Vagina (tissue), 2 donors: Measurements from ENCODE around the gene MAML3. TPM values are rescaled to one million over a fixed set of nuclear protein-coding genes. Genes with fewer than 3 reads are reported as not detected.

Source experiments
- DNase-seq, 2 donors: peaks; one replicate each; pipeline ENCODE4 v3.0.0-alpha.2; 2017; ENCODE audit errors: extremely low spot score in 2 of 2
- H3K27ac ChIP-seq: fragments of 200-600 bp; sonication (generic); one replicate; pipeline ENCODE4 v1.5.1; 2019
- H3K27me3 ChIP-seq: fragments of 200-600 bp; sonication (generic); one replicate; pipeline ENCODE4 v1.5.1; 2019
- H3K36me3 ChIP-seq, 2 donors: fragments of 200-600 bp; sonication (generic); one replicate each; pipeline ENCODE4 v1.5.1; 2017 to 2019
- H3K4me1 ChIP-seq: fragments of 200-600 bp; sonication (generic); one replicate; pipeline ENCODE4 v1.5.1; 2019
- H3K4me3 ChIP-seq, 2 donors: fragments of 200-600 bp; sonication (generic); 1 replicate in 1 of 2; 2 replicates in 1 of 2; pipeline ENCODE4 v1.5.1; 2016 to 2019
- H3K9me3 ChIP-seq: fragments of 200-600 bp; sonication (generic); one replicate; pipeline ENCODE4 v1.5.1; 2019
- POLR2A ChIP-seq, 2 donors: fragments of 450-650 bp; IDR thresholded peaks; one replicate each; pipeline ENCODE4 v1.6.1; 2017; ENCODE audit warnings: antibody characterized with exemption in 2 of 2, mild to moderate bottlenecking in 2 of 2, moderate library complexity in 2 of 2
- POLR2AphosphoS5 ChIP-seq, 2 donors: sonication (generic); formaldehyde crosslinking; IDR thresholded peaks; one replicate each; pipeline ENCODE4 v1.9.0; 2017; ENCODE audit warnings: antibody characterized with exemption in 2 of 2, mild to moderate bottlenecking in 2 of 2, low read depth in 1 of 2; ENCODE audit not compliant: insufficient read depth in 1 of 2
- intact Hi-C: fragments of 100-400 bp; cut with DNase I; formaldehyde crosslinking; loops from one replicate; pipeline ENCODE4 v1.15.1; 2023
- total RNA-seq: library from RNA; depleted of rRNA; stranded (reverse); fragments of >200 nt; gene quantifications from one replicate; pipeline ENCODE4 v1.2.3, GENCODE V29; 2016
- TF ChIP-seq, protein P1 (sequence below), 3 experiments: fragments of 450-650 bp in 2 of 3; fragments of 200-600 bp in 1 of 3; sonication (generic) in 1 of 3; IDR thresholded peaks; one replicate each; pipeline ENCODE4 v1.5.1; 2017 to 2019; ENCODE audit warnings: antibody characterized with exemption in 3 of 3, mild to moderate bottlenecking in 2 of 3, moderate library complexity in 2 of 3

The MAML3 gene
- total RNA-seq, 1 donor from 2014 or later: 16.2 TPM

DNA sequence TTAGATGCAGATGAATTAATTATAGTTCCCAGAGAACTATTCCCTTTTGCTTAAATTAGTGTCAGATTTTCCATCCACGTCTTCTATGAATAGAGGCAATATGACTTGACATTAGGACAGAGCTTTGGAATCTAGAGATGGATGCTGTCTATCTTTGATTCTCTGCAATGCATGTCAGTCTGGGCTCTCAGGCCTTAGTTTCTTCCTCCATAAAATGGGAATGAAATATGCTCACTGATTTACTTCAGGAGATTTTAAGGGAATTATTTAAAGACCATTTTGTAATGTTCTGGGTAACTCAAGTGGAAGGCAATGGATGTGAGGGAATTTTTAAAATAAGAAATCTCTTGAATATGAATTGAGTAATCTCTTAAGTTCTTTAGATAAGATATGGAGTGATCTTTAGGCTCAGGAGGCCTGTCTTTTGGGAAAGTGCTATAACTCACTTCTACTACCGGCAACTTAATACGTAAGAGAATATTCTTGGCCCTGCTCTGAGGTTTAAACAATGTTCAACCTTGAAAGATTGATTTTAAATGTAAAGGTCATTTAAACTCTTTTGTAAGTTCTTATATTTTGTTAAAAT is 459.4 kb downstream of the MAML3 start:
- H3K27ac ChIP-seq: no peak overlapping the region
- no peak for DNase-seq
- no peaks in the 10 kb centered on the region for H3K27me3 ChIP-seq
- peaks cover 0 to 11% of the 10 kb centered on the region in 2 donors for H3K36me3 ChIP-seq
- intact Hi-C loops: no loop called here
- no peak overlapping the region for H3K4me3 ChIP-seq
- H3K9me3 ChIP-seq: peaks cover 2% of the 10 kb centered on the region
- H3K4me1 ChIP-seq: peaks cover 8% of the 10 kb centered on the region
- TF ChIP-seq POLR2AphosphoS5 (IDR thresholded peaks at IDR 0.05; ENCODE audit: insufficient read depth in 1 of 2, low read depth in 1 of 2): no peak
- no peak for TF ChIP-seq POLR2A (IDR thresholded peaks at IDR 0.05)
- TF ChIP-seq, protein P1, sequence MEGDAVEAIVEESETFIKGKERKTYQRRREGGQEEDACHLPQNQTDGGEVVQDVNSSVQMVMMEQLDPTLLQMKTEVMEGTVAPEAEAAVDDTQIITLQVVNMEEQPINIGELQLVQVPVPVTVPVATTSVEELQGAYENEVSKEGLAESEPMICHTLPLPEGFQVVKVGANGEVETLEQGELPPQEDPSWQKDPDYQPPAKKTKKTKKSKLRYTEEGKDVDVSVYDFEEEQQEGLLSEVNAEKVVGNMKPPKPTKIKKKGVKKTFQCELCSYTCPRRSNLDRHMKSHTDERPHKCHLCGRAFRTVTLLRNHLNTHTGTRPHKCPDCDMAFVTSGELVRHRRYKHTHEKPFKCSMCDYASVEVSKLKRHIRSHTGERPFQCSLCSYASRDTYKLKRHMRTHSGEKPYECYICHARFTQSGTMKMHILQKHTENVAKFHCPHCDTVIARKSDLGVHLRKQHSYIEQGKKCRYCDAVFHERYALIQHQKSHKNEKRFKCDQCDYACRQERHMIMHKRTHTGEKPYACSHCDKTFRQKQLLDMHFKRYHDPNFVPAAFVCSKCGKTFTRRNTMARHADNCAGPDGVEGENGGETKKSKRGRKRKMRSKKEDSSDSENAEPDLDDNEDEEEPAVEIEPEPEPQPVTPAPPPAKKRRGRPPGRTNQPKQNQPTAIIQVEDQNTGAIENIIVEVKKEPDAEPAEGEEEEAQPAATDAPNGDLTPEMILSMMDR (IDR thresholded peaks at IDR 0.05): no peak

DNA sequence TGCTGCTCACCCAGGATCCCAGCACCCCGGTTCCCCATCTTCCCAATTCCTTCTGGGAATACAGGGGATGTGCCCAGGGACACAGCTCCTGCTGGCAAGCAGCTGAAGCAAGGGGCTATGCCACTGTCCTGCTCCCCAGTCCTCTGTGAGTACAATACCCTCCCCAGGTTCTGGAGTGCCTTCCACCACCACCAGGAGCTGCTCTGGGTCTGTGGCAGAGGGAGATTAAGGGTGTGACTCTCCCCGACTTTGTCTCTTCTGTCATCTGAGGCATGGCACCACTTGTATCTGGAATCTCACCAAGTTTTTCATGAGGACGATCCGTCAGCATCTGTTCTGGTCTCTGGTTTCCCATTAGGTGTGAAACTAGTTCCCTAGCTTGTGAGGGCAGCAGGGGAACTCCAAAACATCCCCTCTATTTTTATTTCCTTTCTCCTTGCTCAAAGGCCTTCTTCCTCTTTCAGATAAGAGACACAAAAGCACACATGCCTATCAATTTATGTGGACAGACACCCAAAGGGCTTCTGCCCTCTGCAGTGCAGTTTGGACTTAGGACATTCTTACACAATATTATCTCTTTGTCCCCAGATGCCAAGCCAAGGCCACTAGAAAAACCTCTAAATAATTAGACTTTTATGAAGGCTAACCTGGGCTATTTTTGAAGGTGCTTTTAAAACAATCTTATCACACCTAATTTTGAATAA is 461.5 kb downstream of the MAML3 start:
- no peak for DNase-seq
- no peak overlapping the region for H3K27ac ChIP-seq
- intact Hi-C loops: no loop called here

DNA sequence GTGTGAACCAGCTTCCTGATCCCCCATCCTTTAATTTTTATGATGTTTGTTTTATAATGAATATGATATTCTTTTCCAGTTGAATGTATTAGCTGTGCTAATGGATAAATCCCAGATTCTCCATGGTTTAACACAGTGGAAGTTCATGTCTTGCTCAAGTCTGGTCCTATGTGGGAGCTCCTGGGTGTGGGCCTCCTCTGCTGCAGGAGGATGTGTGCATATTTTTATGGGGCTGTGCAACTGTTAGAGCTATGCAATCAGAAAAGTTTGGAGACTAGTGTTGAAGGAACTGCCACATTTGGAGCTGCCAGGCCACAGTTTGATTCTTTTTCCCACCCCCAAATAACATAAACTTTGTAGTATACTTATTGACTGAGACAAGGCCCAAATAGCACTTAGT is 463.6 kb downstream of the MAML3 start:
- TF ChIP-seq POLR2A (IDR thresholded peaks at IDR 0.05) (no peak), POLR2AphosphoS5 (IDR thresholded peaks at IDR 0.05; ENCODE audit: insufficient read depth in 1 of 2, low read depth in 1 of 2) (no peak)
- TF ChIP-seq, protein P1 (IDR thresholded peaks at IDR 0.05): no peak
- Histone ChIP-seq H3K27me3 (no peaks in the 10 kb centered on the region), H3K4me1 (peaks cover 8% of the 10 kb centered on the region), H3K9me3 (no peaks in the 10 kb centered on the region), H3K27ac (no peak overlapping the region), H3K4me3 (no peak overlapping the region), H3K36me3 (peaks cover 0 to 2% of the 10 kb centered on the region in 2 donors)
- intact Hi-C loops: no loop called here
- DNase-seq: no peak

More for the DNA sequence above, 461.5 kb downstream of the MAML3 start:
- no peak overlapping the region for H3K4me3 ChIP-seq
- peaks cover 0 to 11% of the 10 kb centered on the region in 2 donors for H3K36me3 ChIP-seq
- no peaks in the 10 kb centered on the region for H3K27me3 ChIP-seq
- TF ChIP-seq, protein P1 (IDR thresholded peaks at IDR 0.05): no peak
- TF ChIP-seq POLR2A (IDR thresholded peaks at IDR 0.05) (no peak), POLR2AphosphoS5 (IDR thresholded peaks at IDR 0.05; ENCODE audit: insufficient read depth in 1 of 2, low read depth in 1 of 2) (no peak)
- peaks cover 8% of the 10 kb centered on the region for H3K4me1 ChIP-seq
- H3K9me3 ChIP-seq: peaks cover 2% of the 10 kb centered on the region

- Histone ChIP-seq H3K4me1 (peaks cover 8% of the 10 kb centered on the region), H3K36me3 (no peaks in the 10 kb centered on the region), H3K4me3 (no peak overlapping the region), H3K9me3 (no peaks in the 10 kb centered on the region), H3K27me3 (no peaks in the 10 kb centered on the region), H3K27ac (no peak overlapping the region)
- no peak for DNase-seq
- TF ChIP-seq POLR2AphosphoS5 (IDR thresholded peaks at IDR 0.05; ENCODE audit: insufficient read depth in 1 of 2, low read depth in 1 of 2) (no peak), POLR2A (IDR thresholded peaks at IDR 0.05) (no peak)
- TF ChIP-seq, protein P1 (IDR thresholded peaks at IDR 0.05): no peak
- intact Hi-C loops: no loop called here
Observed at GRCh38 chr4:139689093-139689722, 464.8 kb downstream of the MAML3 start.
